B cell (primary cell): Measurements from ENCODE around the gene ACAN. TPM values are rescaled to one million over a fixed set of nuclear protein-coding genes. Genes with fewer than 3 reads are reported as not detected.

ENCODE experiments used
- ATAC-seq: fragments of 200-7000 bp; cut with Tn5 transposase; one replicate; pipeline ENCODE4 v1.10.0; 2021; ENCODE audit warnings: low read depth, mild to moderate bottlenecking, moderate number of reproducible peaks, moderate library complexity
- CTCF ChIA-PET: fragments of 350-600 bp; sonication (Branson Sonifier 250); formaldehyde crosslinking; loops from one replicate; lab custom pipeline; 2021; ENCODE audit warnings: antibody characterized with exemption, inconsistent platforms; lab: Charles Lee
- POLR2A ChIA-PET: fragments of 350-600 bp; sonication (Branson Sonifier 250); formaldehyde crosslinking; loops from one replicate; lab custom pipeline; 2021; ENCODE audit warnings: antibody characterized with exemption; lab: Charles Lee
- DNase-seq: peaks from one replicate; pipeline ENCODE4 v3.0.0; 2013
- H2AFZ ChIP-seq: 2 replicates; pipeline ENCODE4 v1.6.1; 2012; ENCODE audit warnings: mild to moderate bottlenecking, low read depth, low read length; ENCODE audit not compliant: insufficient read depth, poor library complexity, severe bottlenecking
- H3K27ac ChIP-seq, 2 donors: 1 replicate in 1 of 2; 2 replicates in 1 of 2; pipeline ENCODE4 v1.5.1; 2012 to 2013; ENCODE audit warnings: low read length in 2 of 2, mild to moderate bottlenecking in 2 of 2, moderate library complexity in 1 of 2
- H3K27me3 ChIP-seq, 4 experiments: fragments of 200-600 bp in 1 of 4; sonication (generic) in 1 of 4; replicated peaks in 1 of 4; 1 replicate in 2 of 4; 2 replicates in 2 of 4; pipeline versions ENCODE4 v1.6.1 to v1.7.0; 2013 to 2016; ENCODE audit warnings: low read length in 3 of 4, mild to moderate bottlenecking in 2 of 4, mixed read lengths in 1 of 4, moderate library complexity in 1 of 4; ENCODE audit not compliant: insufficient read depth in 4 of 4, control insufficient read depth in 3 of 4; ENCODE audit errors: control extremely low read depth in 1 of 4
- H3K36me3 ChIP-seq, 2 experiments: replicated peaks in 1 of 2; 1 replicate in 1 of 2; 2 replicates in 1 of 2; pipeline versions ENCODE4 v1.6.1 to v1.7.1; 2013; ENCODE audit warnings: low read length in 1 of 2; ENCODE audit not compliant: insufficient read depth in 2 of 2, control insufficient read depth in 1 of 2; ENCODE audit errors: control extremely low read depth in 1 of 2, extremely low read depth in 1 of 2
- H3K4me1 ChIP-seq, 2 donors: fragments of 200-600 bp in 1 of 2; sonication (generic) in 1 of 2; 1 replicate in 1 of 2; 2 replicates in 1 of 2; pipeline versions ENCODE4 v1.5.1 to v1.6.1; 2013 to 2017; ENCODE audit warnings: low read length in 2 of 2; ENCODE audit not compliant: control insufficient read depth in 2 of 2, insufficient read depth in 2 of 2
- H3K4me2 ChIP-seq: replicated peaks from 2 replicates; pipeline ENCODE3; 2012; ENCODE audit warnings: mild to moderate bottlenecking, low read depth, low read length; ENCODE audit not compliant: poor library complexity, severe bottlenecking
- H3K4me3 ChIP-seq, 5 experiments: fragments of 200-600 bp in 1 of 5; sonication (generic) in 1 of 5; 1 replicate in 3 of 5; 2 replicates in 2 of 5; pipeline versions ENCODE4 v1.5.1 to v1.7.0; 2011 to 2016; ENCODE audit warnings: low read length in 4 of 5, mild to moderate bottlenecking in 4 of 5, low read depth in 2 of 5, control low read depth in 1 of 5, moderate library complexity in 1 of 5; ENCODE audit not compliant: insufficient read depth in 1 of 5; ENCODE audit errors: control extremely low read depth in 1 of 5, extremely low read depth in 1 of 5
- H3K79me2 ChIP-seq: fragments of 200-600 bp; sonication (generic); one replicate; pipeline ENCODE4 v1.6.0; 2016; ENCODE audit warnings: low read length; ENCODE audit not compliant: control insufficient read depth, insufficient read depth
- H3K9ac ChIP-seq: fragments of 200-600 bp; sonication (generic); 2 replicates; pipeline ENCODE4 v1.6.1; 2017; ENCODE audit warnings: mild to moderate bottlenecking, low read length, moderate library complexity
- H3K9me3 ChIP-seq, 3 donors: one replicate each; pipeline versions ENCODE4 v1.6.1 to v1.7.1; 2013; ENCODE audit warnings: low read length in 2 of 3; ENCODE audit not compliant: control insufficient read depth in 2 of 3, insufficient read depth in 1 of 3; ENCODE audit errors: control extremely low read depth in 1 of 3
- H4K20me1 ChIP-seq: 2 replicates; pipeline ENCODE4 v1.6.0; 2012; ENCODE audit warnings: mild to moderate bottlenecking, low read length; ENCODE audit not compliant: insufficient read depth, control insufficient read depth, poor library complexity, severe bottlenecking
- H3K27ac Mint-ChIP-seq: one replicate; pipeline ENCODE4 v1.8.0; 2021; ENCODE audit warnings: mixed read lengths
- H3K27me3 Mint-ChIP-seq: one replicate; pipeline ENCODE4 v1.8.0; 2021; ENCODE audit warnings: mixed read lengths
- H3K4me1 Mint-ChIP-seq: one replicate; pipeline ENCODE4 v1.8.0; 2021; ENCODE audit warnings: mixed read lengths
- H3K4me3 Mint-ChIP-seq: one replicate; pipeline ENCODE4 v1.8.0; 2021; ENCODE audit warnings: mixed read lengths
- H3K9me3 Mint-ChIP-seq: one replicate; pipeline ENCODE4 v1.8.0; 2022; ENCODE audit warnings: mixed read lengths; ENCODE audit not compliant: insufficient read depth
- EZH2 ChIP-seq: IDR thresholded peaks from 2 replicates; pipeline ENCODE4 v1.6.1; 2012; ENCODE audit warnings: borderline replicate concordance, low read depth, mild to moderate bottlenecking, moderate library complexity, low read length; ENCODE audit not compliant: insufficient read depth, poor library complexity, severe bottlenecking
- WGBS: methylation state at CpG from one replicate; pipeline ENCODE4 v1.1.5; 2013; ENCODE audit warnings: missing lambda C conversion rate; ENCODE audit not compliant: insufficient coverage; 5-methylcytosine and 5-hydroxymethylcytosine counted together
- intact Hi-C: fragments of 100-400 bp; cut with micrococcal nuclease; formaldehyde crosslinking; loops from one replicate; pipeline ENCODE4 v1.10.0; 2022
- polyA plus RNA-seq: library from polyadenylated mRNA; depleted of rRNA; stranded (reverse); fragments of >200 nt; gene quantifications from 2 replicates; pipeline ENCODE4 v1.2.3, GENCODE V29; 2012
- total RNA-seq, 2 donors: library from RNA; stranded (reverse); fragments of 120-200 nt in 1 of 2; gene quantifications; 1 replicate in 1 of 2; 2 replicates in 1 of 2; pipeline versions ENCODE4 v1.2.3 to v1.2.4, GENCODE V29; 2013 to 2022
- TF ChIP-seq, protein P1 (sequence below): fragments of 200-600 bp; IDR thresholded peaks from one replicate; pipeline ENCODE4 v1.8.0; 2022; ENCODE audit warnings: antibody characterized with exemption, mild to moderate bottlenecking

Gene ACAN
- total and polyA plus RNA-seq, 2 donors (not counting 1 experiment from before 2014, with no cell fraction given), result 0.01 TPM; not detected in 1

DNA sequence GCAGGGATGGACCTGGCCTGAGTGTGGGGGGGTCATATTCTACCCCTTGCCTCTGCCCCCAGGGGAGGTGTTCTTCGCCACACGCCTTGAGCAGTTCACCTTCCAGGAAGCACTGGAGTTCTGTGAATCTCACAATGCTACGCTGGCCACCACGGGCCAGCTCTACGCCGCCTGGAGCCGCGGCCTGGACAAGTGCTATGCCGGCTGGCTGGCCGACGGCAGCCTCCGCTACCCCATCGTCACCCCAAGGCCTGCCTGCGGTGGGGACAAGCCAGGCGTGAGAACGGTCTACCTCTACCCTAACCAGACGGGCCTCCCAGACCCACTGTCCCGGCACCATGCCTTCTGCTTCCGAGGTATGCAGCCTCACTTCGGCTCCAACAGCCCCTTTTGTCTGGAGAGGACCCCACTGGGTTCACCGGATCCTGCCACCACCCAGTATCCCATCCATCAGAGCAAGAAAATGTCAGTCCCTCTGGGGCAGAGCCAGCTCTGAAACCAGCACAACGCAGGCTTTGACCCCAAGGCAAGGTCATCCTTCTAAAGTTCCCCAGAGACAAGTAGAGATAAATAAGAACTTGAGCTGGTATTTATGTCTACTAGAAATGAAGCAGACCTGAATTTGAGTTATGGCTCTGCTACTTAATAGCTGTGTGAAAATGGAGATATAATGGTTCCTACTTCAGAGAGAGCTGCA, 46.3 kb downstream of the ACAN start:
- intact Hi-C loops, result no loop called here
- Mint-ChIP-seq H3K27me3 (peaks cover 14% of the 10 kb centered on the region), H3K4me1 (peaks cover 3% of the 10 kb centered on the region), H3K9me3 (no peaks in the 10 kb centered on the region), H3K4me3 (no peak overlapping the region), H3K27ac (no peak overlapping the region)
- H3K36me3 ChIP-seq, result no peaks in the 10 kb centered on the region
- H3K27me3 ChIP-seq, result peaks cover 0 to 14% (median 0%) of the 10 kb centered on the region in 4 experiments
- H3K27ac ChIP-seq, result no peak overlapping the region
- H4K20me1 ChIP-seq, result no peaks in the 10 kb centered on the region
- 90% methylated on average over 22 of the region's 22 CpGs for WGBS
- ChIA-PET CTCF (no interaction called here), POLR2A (no interaction called here)
- H3K4me2 ChIP-seq, result no peak overlapping the region
- H3K9me3 ChIP-seq, result peaks cover 0 to 20% (median 8%) of the 10 kb centered on the region in 3 donors
- TF ChIP-seq, protein P1, sequence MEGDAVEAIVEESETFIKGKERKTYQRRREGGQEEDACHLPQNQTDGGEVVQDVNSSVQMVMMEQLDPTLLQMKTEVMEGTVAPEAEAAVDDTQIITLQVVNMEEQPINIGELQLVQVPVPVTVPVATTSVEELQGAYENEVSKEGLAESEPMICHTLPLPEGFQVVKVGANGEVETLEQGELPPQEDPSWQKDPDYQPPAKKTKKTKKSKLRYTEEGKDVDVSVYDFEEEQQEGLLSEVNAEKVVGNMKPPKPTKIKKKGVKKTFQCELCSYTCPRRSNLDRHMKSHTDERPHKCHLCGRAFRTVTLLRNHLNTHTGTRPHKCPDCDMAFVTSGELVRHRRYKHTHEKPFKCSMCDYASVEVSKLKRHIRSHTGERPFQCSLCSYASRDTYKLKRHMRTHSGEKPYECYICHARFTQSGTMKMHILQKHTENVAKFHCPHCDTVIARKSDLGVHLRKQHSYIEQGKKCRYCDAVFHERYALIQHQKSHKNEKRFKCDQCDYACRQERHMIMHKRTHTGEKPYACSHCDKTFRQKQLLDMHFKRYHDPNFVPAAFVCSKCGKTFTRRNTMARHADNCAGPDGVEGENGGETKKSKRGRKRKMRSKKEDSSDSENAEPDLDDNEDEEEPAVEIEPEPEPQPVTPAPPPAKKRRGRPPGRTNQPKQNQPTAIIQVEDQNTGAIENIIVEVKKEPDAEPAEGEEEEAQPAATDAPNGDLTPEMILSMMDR, result no peak
- no peak for TF ChIP-seq EZH2
- no peak overlapping the region for H2AFZ ChIP-seq
- no peak overlapping the region for H3K4me3 ChIP-seq
- no peaks in the 10 kb centered on the region for H3K4me1 ChIP-seq
- H3K9ac ChIP-seq, result no peak overlapping the region
- no peak for ATAC-seq
- no peak for DNase-seq
- H3K79me2 ChIP-seq, result no peaks in the 10 kb centered on the region

DNA sequence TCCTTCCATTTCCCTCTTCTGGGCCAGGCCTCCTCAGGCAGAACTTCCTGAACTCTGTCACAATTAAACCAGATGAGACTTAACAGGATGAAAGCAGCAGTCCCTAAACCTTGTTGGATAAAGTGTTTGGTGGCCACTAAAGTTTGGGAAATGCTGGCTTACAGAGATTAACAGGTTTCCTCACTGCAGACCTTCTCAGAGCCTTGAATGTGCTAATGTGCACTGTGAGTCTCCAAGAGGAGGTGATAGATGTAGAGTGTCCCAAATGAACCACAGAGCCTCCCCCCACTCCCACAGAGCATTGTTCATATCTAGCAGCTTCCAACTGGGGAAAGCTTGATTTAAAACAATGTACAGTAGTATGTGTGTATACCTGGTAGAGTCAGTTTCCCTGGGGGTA, 49.2 kb downstream of the ACAN start:
- no peaks in the 10 kb centered on the region for H3K4me1 ChIP-seq
- no peaks in the 10 kb centered on the region for H4K20me1 ChIP-seq
- no peak overlapping the region for H3K4me2 ChIP-seq
- H3K9me3 ChIP-seq, result peaks cover 0 to 34% (median 11%) of the 10 kb centered on the region in 3 donors
- no peaks in the 10 kb centered on the region for H3K36me3 ChIP-seq
- TF ChIP-seq EZH2, result no peak
- TF ChIP-seq, protein P1, result no peak
- H2AFZ ChIP-seq, result no peak overlapping the region
- intact Hi-C loops, result no loop called here
- H3K27me3 ChIP-seq, result peaks cover 0 to 14% (median 0%) of the 10 kb centered on the region in 4 experiments
- H3K4me3 Mint-ChIP-seq, result no peak overlapping the region
- H3K9ac ChIP-seq, result no peak overlapping the region
- CTCF ChIA-PET, result no interaction called here
- no peak overlapping the region for H3K27ac Mint-ChIP-seq
- H3K4me3 ChIP-seq, result no peak overlapping the region
- no peaks in the 10 kb centered on the region for H3K9me3 Mint-ChIP-seq
- no peaks in the 10 kb centered on the region for H3K79me2 ChIP-seq
- H3K27ac ChIP-seq, result no peak overlapping the region
- peaks cover 14% of the 10 kb centered on the region for H3K27me3 Mint-ChIP-seq
- H3K4me1 Mint-ChIP-seq, result no peaks in the 10 kb centered on the region
- no peak for DNase-seq
- no peak for ATAC-seq
- POLR2A ChIA-PET, result no interaction called here
